Parathyroid adenoma (tissue), 2 donors: ENCODE data around the gene ANKRD34B.

ENCODE experiments used
- H2AFZ ChIP-seq: fragments of 300-600 bp; sonication (generic); one replicate; pipeline ENCODE4 v1.7.0; 2017; ENCODE audit warnings: antibody characterized with exemption, mild to moderate bottlenecking
- H3K27ac ChIP-seq: fragments of 300-600 bp; sonication (generic); one replicate; pipeline ENCODE4 v1.7.0; 2017
- H3K27me3 ChIP-seq: fragments of 300-600 bp; sonication (generic); one replicate; pipeline ENCODE4 v1.7.0; 2017; ENCODE audit warnings: low read length; ENCODE audit not compliant: control insufficient read depth, insufficient read depth
- H3K36me3 ChIP-seq: fragments of 300-600 bp; sonication (generic); one replicate; pipeline ENCODE4 v1.7.0; 2017; ENCODE audit warnings: low read length; ENCODE audit not compliant: control insufficient read depth, insufficient read depth
- H3K4me1 ChIP-seq: fragments of 300-600 bp; sonication (generic); one replicate; pipeline ENCODE4 v1.7.0; 2017; ENCODE audit warnings: control low read depth
- H3K4me2 ChIP-seq: fragments of 300-600 bp; sonication (generic); one replicate; pipeline ENCODE4 v1.7.0; 2017; ENCODE audit warnings: low read length
- H3K4me3 ChIP-seq: fragments of 300-600 bp; sonication (generic); one replicate; pipeline ENCODE4 v1.7.0; 2017; ENCODE audit warnings: low read depth, low read length
- H3K79me2 ChIP-seq: fragments of 300-600 bp; sonication (generic); one replicate; pipeline ENCODE4 v1.7.0; 2017; ENCODE audit warnings: control low read depth
- H3K9ac ChIP-seq: fragments of 300-600 bp; sonication (generic); one replicate; pipeline ENCODE4 v1.7.0; 2017; ENCODE audit warnings: mild to moderate bottlenecking
- H3K9me3 ChIP-seq: fragments of 300-600 bp; sonication (generic); one replicate; pipeline ENCODE4 v1.7.0; 2017; ENCODE audit warnings: low read length; ENCODE audit not compliant: control insufficient read depth
- TF ChIP-seq, protein P1 (sequence below): fragments of 300-600 bp; sonication (generic); IDR thresholded peaks from one replicate; pipeline ENCODE4 v1.7.0; 2017; ENCODE audit warnings: antibody characterized with exemption, mild to moderate bottlenecking
- donor health status: primary hyperparathyroidism.

Gene ANKRD34B

DNA sequence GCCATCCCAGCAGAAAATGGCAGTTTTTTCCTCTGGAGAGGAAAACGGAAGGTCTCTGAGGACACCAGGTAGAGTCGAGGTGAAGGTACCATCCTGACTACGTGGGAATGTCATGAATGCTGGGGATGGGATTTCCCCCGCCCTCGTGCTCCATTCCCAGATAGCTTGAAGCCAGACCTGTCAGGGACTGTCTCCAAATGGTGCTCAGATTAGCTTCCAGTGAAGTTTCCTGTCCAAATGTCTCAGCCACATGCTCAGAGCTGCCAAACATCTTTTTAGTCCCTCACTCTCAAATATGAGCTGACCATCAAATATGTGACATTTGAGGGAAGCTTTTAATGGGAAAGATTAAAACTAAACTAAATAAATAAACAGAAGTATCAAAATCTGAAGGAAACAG, 7.6 kb upstream of the ANKRD34B start:
- H3K4me3 ChIP-seq: no peak overlapping the region
- no peak overlapping the region for H2AFZ ChIP-seq
- H3K4me1 ChIP-seq: no peaks in the 10 kb centered on the region
- no peaks in the 10 kb centered on the region for H3K27me3 ChIP-seq
- H3K4me2 ChIP-seq: no peak overlapping the region
- no peak overlapping the region for H3K9ac ChIP-seq
- TF ChIP-seq, protein P1, sequence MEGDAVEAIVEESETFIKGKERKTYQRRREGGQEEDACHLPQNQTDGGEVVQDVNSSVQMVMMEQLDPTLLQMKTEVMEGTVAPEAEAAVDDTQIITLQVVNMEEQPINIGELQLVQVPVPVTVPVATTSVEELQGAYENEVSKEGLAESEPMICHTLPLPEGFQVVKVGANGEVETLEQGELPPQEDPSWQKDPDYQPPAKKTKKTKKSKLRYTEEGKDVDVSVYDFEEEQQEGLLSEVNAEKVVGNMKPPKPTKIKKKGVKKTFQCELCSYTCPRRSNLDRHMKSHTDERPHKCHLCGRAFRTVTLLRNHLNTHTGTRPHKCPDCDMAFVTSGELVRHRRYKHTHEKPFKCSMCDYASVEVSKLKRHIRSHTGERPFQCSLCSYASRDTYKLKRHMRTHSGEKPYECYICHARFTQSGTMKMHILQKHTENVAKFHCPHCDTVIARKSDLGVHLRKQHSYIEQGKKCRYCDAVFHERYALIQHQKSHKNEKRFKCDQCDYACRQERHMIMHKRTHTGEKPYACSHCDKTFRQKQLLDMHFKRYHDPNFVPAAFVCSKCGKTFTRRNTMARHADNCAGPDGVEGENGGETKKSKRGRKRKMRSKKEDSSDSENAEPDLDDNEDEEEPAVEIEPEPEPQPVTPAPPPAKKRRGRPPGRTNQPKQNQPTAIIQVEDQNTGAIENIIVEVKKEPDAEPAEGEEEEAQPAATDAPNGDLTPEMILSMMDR: no peak
- H3K27ac ChIP-seq: no peak overlapping the region
- no peaks in the 10 kb centered on the region for H3K9me3 ChIP-seq
- no peaks in the 10 kb centered on the region for H3K79me2 ChIP-seq
- no peaks in the 10 kb centered on the region for H3K36me3 ChIP-seq

DNA sequence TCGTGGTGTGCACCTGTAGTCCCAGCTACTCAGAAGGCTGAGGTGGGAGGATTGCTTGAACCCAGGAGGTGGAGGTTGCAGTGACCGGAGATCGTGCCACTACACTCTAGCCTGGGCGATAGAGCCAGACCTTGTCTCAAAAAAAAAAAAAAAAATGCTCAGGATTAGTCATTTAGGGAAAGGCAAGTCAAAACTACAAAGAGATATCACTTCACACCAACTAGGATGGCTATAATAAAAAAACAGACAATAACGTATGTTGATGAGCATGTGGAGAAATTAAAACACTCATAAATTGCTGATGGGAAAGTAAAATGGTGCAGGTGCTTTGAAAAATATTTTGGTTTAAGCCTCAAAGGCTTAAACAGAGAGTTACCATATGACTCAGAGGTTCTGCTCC, 6.3 kb upstream of the ANKRD34B start:
- Histone ChIP-seq H3K4me1 (no peaks in the 10 kb centered on the region), H3K9me3 (no peaks in the 10 kb centered on the region), H3K4me3 (no peak overlapping the region), H3K27ac (no peak overlapping the region), H2AFZ (no peak overlapping the region), H3K79me2 (no peaks in the 10 kb centered on the region), H3K4me2 (no peak overlapping the region), H3K9ac (no peak overlapping the region), H3K36me3 (no peaks in the 10 kb centered on the region), H3K27me3 (no peaks in the 10 kb centered on the region)
- TF ChIP-seq, protein P1: no peak

DNA sequence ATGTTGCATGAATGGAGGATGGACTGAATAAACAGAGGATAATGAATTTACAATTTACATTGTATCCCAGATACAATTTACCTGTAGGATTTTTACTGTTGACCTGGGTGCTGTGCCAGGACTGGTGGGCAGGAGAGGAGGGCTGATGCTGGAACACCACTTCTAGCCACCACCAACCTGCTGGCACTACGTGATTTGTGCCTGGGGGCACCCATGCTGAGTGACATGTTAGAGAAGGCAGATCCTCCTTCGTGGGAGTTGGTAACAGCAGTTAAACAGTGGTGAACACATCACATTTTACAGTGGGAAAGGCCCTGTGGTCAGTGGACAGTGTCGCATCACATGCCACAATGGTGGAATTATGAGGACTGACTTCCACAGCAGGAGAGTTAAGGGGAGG, 3.0 kb upstream of the ANKRD34B start:
- Histone ChIP-seq H2AFZ (no peak overlapping the region), H3K36me3 (no peaks in the 10 kb centered on the region), H3K4me2 (no peak overlapping the region), H3K9ac (no peak overlapping the region), H3K27me3 (no peaks in the 10 kb centered on the region), H3K79me2 (no peaks in the 10 kb centered on the region), H3K9me3 (no peaks in the 10 kb centered on the region), H3K27ac (no peak overlapping the region), H3K4me3 (no peak overlapping the region), H3K4me1 (no peaks in the 10 kb centered on the region)
- TF ChIP-seq, protein P1: no peak

DNA sequence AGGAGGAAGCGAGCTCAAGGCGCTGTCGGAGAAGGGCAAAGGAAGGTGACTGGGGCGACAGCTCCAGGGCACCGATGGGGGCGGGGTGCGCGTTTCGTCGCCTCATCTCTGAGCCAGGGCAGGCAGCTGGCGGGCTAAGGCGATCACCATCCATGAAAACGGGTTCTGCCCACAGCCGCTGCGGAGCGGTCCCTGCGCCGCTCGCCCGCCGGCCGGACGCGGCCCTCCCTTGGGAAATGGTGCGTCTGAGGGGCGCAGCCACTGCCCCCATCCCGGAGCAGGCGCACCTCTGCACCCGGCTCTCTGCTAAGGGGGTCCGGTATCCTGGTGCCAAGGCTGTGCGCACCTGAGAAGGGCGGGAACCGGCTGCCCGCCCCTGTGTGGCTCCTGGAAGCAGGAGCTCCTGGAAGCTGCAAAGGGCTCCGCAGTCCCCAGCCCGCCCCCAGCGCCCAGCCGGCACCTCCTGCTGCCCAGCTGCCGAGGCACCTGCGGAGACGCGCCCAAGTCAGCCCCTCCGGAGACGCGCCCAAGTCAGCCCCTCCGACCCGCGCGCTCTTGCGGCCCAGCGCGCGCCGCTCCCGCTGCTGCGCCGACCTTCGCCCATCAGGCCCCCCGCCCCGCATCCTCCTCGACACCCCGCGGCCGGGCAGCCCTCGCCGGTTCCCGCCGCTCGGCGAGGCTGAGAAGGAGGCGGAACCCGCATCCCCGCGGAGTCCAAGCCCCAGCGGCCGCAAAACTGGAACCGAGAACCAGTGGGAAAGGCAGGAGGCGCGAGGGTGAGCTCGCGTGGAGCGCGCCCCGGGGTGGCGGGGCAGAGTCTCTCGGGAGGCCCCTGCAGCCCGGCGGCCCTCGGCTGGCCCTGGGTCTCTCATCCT, 757 bp downstream of the ANKRD34B start:
- Histone ChIP-seq H3K9me3 (no peaks in the 10 kb centered on the region), H2AFZ (peak overlapping the region; percentile 56), H3K36me3 (no peaks in the 10 kb centered on the region), H3K4me1 (no peaks in the 10 kb centered on the region), H3K79me2 (no peaks in the 10 kb centered on the region), H3K27ac (no peak overlapping the region), H3K27me3 (no peaks in the 10 kb centered on the region), H3K4me3 (peak overlapping the region; percentile 9), H3K9ac (no peak overlapping the region), H3K4me2 (peak overlapping the region; percentile 50)
- TF ChIP-seq, protein P1: no peak

DNA sequence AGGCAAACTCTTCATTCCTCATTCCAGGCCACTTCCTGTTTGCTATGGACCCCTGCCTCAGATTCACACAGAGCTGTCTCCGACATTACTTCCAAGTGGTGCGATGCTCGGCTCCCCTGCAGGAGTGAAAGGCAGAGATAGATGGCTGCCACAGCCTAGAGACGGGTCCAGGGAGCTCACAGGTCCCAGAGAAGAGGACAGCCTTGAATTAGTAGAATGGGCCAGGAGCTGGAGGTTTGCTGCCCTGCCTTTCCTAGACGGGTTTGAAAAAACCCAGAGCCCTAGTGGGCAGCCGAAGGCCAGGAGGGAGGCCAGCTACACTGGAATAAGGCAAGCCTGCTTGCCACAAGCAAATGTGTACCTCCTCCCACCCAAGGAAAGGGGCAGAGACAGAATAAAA, 1.8 kb downstream of the ANKRD34B start:
- no peaks in the 10 kb centered on the region for H3K27me3 ChIP-seq
- H2AFZ ChIP-seq: no peak overlapping the region
- no peak overlapping the region for H3K27ac ChIP-seq
- no peaks in the 10 kb centered on the region for H3K36me3 ChIP-seq
- H3K4me1 ChIP-seq: no peaks in the 10 kb centered on the region
- no peak overlapping the region for H3K9ac ChIP-seq
- H3K79me2 ChIP-seq: no peaks in the 10 kb centered on the region
- no peak overlapping the region for H3K4me2 ChIP-seq
- no peak overlapping the region for H3K4me3 ChIP-seq
- no peaks in the 10 kb centered on the region for H3K9me3 ChIP-seq
- TF ChIP-seq, protein P1: no peak
